HG02943 (cell line): ENCODE data around the gene FAM120B.

Experiments used
- ATAC-seq: cut with Tn5 transposase; IDR thresholded peaks from one replicate; pipeline ENCODE4 v1.9.1; 2021; ENCODE audit warnings: mild to moderate bottlenecking, low read depth, moderate library complexity; ENCODE audit not compliant: unreplicated experiment

FAM120B gene

GRCh38 chr6:170451762-170452651, 145.4 kb downstream of the FAM120B start:
- no peak for ATAC-seq

- no peak for ATAC-seq
These were observed 146.4 kb downstream of the FAM120B start for GRCh38 chr6:170452767-170453545.

- ATAC-seq, result no peak
These were observed 147.3 kb downstream of the FAM120B start for GRCh38 chr6:170453586-170454511.

GRCh38 chr6:170454512-170455285, 148.1 kb downstream of the FAM120B start:
- ATAC-seq, result no peak

GRCh38 chr6:170455335-170455979, 148.9 kb downstream of the FAM120B start:
- no peak for ATAC-seq

GRCh38 chr6:170456334-170456733, 149.8 kb downstream of the FAM120B start:
- ATAC-seq, result no peak
